GM12878 (cell line): ENCODE data around the gene ZNF496. TPM values are rescaled to one million over a fixed set of nuclear protein-coding genes. Genes with fewer than 3 reads are reported as not detected.

Source experiments
- ATAC-seq: fragments of 200-7000 bp; cut with Tn5 transposase; 3 replicates; pipeline ENCODE4 v1.9.1; 2020; ENCODE audit warnings: mild to moderate bottlenecking, moderate library complexity
- BruUV-seq: library from RNA; stranded (reverse); fragments of 400-500 nt; replicated peaks from 2 replicates; lab custom pipeline; 2021; lab: Mats Ljungman, UMichigan
- CTCF ChIA-PET: fragments of 300-600 bp; sonication (Branson Sonifier 250); formaldehyde crosslinking; extraction: SDS; loops from one replicate; lab custom pipeline; 2021; ENCODE audit warnings: inconsistent platforms; lab: Yijun Ruan, JAX
- POLR2A ChIA-PET: fragments of 350-600 bp; formaldehyde crosslinking; extraction: SDS; loops from one replicate; lab custom pipeline; 2021; ENCODE audit warnings: inconsistent platforms; lab: Charles Lee
- RAD21 ChIA-PET: fragments of 300-600 bp; sonication (Branson Sonifier 250); formaldehyde crosslinking; loops from one replicate; lab custom pipeline; 2023; ENCODE audit warnings: antibody characterized with exemption; ENCODE audit not compliant: unreplicated experiment; lab: Charles Lee
- SMC1A ChIA-PET: fragments of 300-600 bp; sonication (Branson Sonifier 250); formaldehyde crosslinking; loops from one replicate; lab custom pipeline; 2023; ENCODE audit not compliant: unreplicated experiment, uncharacterized antibody; lab: Charles Lee
- DNase-seq: peaks from one replicate; pipeline ENCODE4 v3.0.0-alpha.2; 2011; ENCODE audit warnings: low read depth, low spot score
- FAIRE-seq: peaks from 3 replicates; lab custom pipeline; 2011; peaks lifted over from hg19 to GRCh38; lab: Jason Lieb, UNC
- H2AFZ ChIP-seq: 2 replicates; pipeline ENCODE4 v1.6.0; 2011; ENCODE audit warnings: low read depth, low read length, control low read depth; ENCODE audit not compliant: control insufficient read depth
- H3K27ac ChIP-seq: 2 replicates; pipeline ENCODE4 v1.5.1; 2011; ENCODE audit warnings: control low read depth; ENCODE audit not compliant: control insufficient read depth, insufficient read depth
- H3K27me3 ChIP-seq, 2 experiments: replicated peaks in 1 of 2; 2 replicates each; pipeline versions ENCODE4 v1.6.0 to v1.6.1; 2011; ENCODE audit warnings: low read length in 1 of 2; ENCODE audit not compliant: control insufficient read depth in 2 of 2, insufficient read depth in 2 of 2
- H3K36me3 ChIP-seq, 2 experiments: 2 replicates each; pipeline ENCODE4 v1.5.1; 2011; ENCODE audit warnings: low read length in 1 of 2; ENCODE audit not compliant: control insufficient read depth in 2 of 2, insufficient read depth in 2 of 2
- H3K4me1 ChIP-seq: 2 replicates; pipeline ENCODE4 v1.6.1; 2011; ENCODE audit warnings: mild to moderate bottlenecking, low read length, moderate library complexity, mixed read lengths; ENCODE audit not compliant: control insufficient read depth, insufficient read depth
- H3K4me2 ChIP-seq: 2 replicates; pipeline ENCODE4 v1.6.0; 2011; ENCODE audit warnings: control low read depth; ENCODE audit not compliant: control insufficient read depth, insufficient read depth
- H3K4me3 ChIP-seq: fragments of 200-600 bp; sonication (generic); 2 replicates; pipeline ENCODE4 v1.5.1; 2016
- H3K79me2 ChIP-seq: 2 replicates; pipeline ENCODE4 v1.6.0; 2011; ENCODE audit warnings: low read length; ENCODE audit not compliant: control insufficient read depth, insufficient read depth
- H3K9ac ChIP-seq: 2 replicates; pipeline ENCODE4 v1.8.0; 2011; ENCODE audit warnings: low read length, control low read depth, mixed read lengths; ENCODE audit not compliant: control insufficient read depth, insufficient read depth
- H3K9me3 ChIP-seq: replicated peaks from 3 replicates; pipeline ENCODE4 v1.5.1; 2011; ENCODE audit warnings: mild to moderate bottlenecking, low read length; ENCODE audit not compliant: control insufficient read depth, insufficient read depth
- H4K20me1 ChIP-seq: 2 replicates; pipeline ENCODE4 v1.6.0; 2011; ENCODE audit not compliant: control insufficient read depth, insufficient read depth
- ATF7 ChIP-seq: fragments of 450-650 bp; IDR thresholded peaks from 2 replicates; pipeline ENCODE4 v1.6.1; 2016; ENCODE audit warnings: low read depth, mild to moderate bottlenecking
- DPF2 ChIP-seq: fragments of 450-650 bp; IDR thresholded peaks from 2 replicates; pipeline ENCODE4 v1.6.1; 2017; ENCODE audit warnings: mild to moderate bottlenecking
- EED ChIP-seq: sonication (generic); IDR thresholded peaks from 2 replicates; pipeline ENCODE4 v1.6.1; 2016; ENCODE audit warnings: antibody characterized with exemption, low read depth
- ZNF592 ChIP-seq: fragments of 450-650 bp; IDR thresholded peaks from 2 replicates; pipeline ENCODE4 v1.6.1; 2017; ENCODE audit warnings: mild to moderate bottlenecking, moderate library complexity
- ZNF687 ChIP-seq: fragments of 450-650 bp; IDR thresholded peaks from 2 replicates; pipeline ENCODE4 v1.6.1; 2017; ENCODE audit warnings: mild to moderate bottlenecking, moderate library complexity
- WGBS: methylation state at CpG from one replicate; pipeline ENCODE4 v1.1.6; 2016; ENCODE audit warnings: low lambda C conversion rate; ENCODE audit not compliant: insufficient replicate concordance, insufficient coverage; ENCODE audit errors: missing lambda C conversion rate; 5-methylcytosine and 5-hydroxymethylcytosine counted together
- in situ Hi-C: fragments of 300-500 bp; cut with MboI; formaldehyde crosslinking; loops from 9 replicates; pipeline ENCODE4 v1.14.3; 2018; ENCODE audit warnings: mixed read lengths
- intact Hi-C: fragments of 100-400 bp; cut with micrococcal nuclease; formaldehyde crosslinking; loops from one replicate; pipeline ENCODE4 v1.14.2; 2022; ENCODE audit not compliant: unreplicated experiment
- polyA plus RNA-seq, 11 experiments: library from polyadenylated mRNA; depleted of rRNA in 4 of 11; unstranded in 6 of 11; stranded (reverse) in 5 of 11; fragments of >200 nt; fragmentation: Nextera tagmentation in 4 of 11; fragmentation: Illumina TruSeq in 1 of 11; extraction: Ambion mirVana in 4 of 11; extraction: Trizol in 1 of 11; gene quantifications; 1 replicate in 1 of 11; 2 replicates in 10 of 11; pipeline versions ENCODE4 v1.2.1 to v1.2.3, GENCODE V29; 2011 to 2016; ENCODE audit warnings: inconsistent platforms in 2 of 11, missing spikeins in 2 of 11, low read depth in 1 of 11
- total RNA-seq, 4 experiments: library from RNA; depleted of rRNA in 3 of 4; stranded (reverse); fragments of >200 nt in 3 of 4; fragmentation: Illumina TruSeq in 1 of 4; extraction: Trizol in 1 of 4; gene quantifications; 2 replicates each; pipeline versions ENCODE4 v1.2.1 to v1.2.3, GENCODE V29; 2013 to 2021

ZNF496 gene
- total and polyA plus RNA-seq, 10 of the 15 experiments (the other 5 are each of a cell fraction or from before 2014, with no cell fraction given), result 1.6 to 26.4 (median 12.5) TPM

- no peak for ATAC-seq
- no TSS peak for BruUV-seq
- no peak for DNase-seq
- no peaks in the 10 kb centered on the region for H4K20me1 ChIP-seq
- H3K9me3 ChIP-seq, result peaks cover 6% of the 10 kb centered on the region; the same call in 2 of the 3 replicates
- FAIRE-seq, result no peak
- ChIA-PET RAD21 (interaction anchor here (1.2 to 1.6 kb wide), 4 partner anchors 10 to 35 kb away, joined by 3 to 4 read pairs (median 3); no protein-coding TSS in a partner anchor), POLR2A (interaction anchor here (0.7 to 1.4 kb wide), 6 partner anchors 11 to 205 kb away, joined by 3 read pairs; no protein-coding TSS in a partner anchor), SMC1A (interaction anchor here (1.3 to 3.1 kb wide), 5 partner anchors 10 to 118 kb away, joined by 3 to 13 read pairs (median 4); no protein-coding TSS in a partner anchor), CTCF (interaction anchor here (1.0 to 2.3 kb wide), 3 partner anchors 21 to 120 kb away, joined by 3 to 9 read pairs (median 4); no protein-coding TSS in a partner anchor)
- intact Hi-C loops (no loop called here), in situ Hi-C loops (loop anchor here (25.0 kb wide), 1 partner anchor 1069 kb away; the partner anchor contains the start of gene OR2T2)
- WGBS, result 49% methylated on average over 7 of the region's 7 CpGs
- H3K9ac ChIP-seq, result no peak overlapping the region
- H3K4me3 ChIP-seq, result no peak overlapping the region
- H3K4me1 ChIP-seq, result no peaks in the 10 kb centered on the region
- no peaks in the 10 kb centered on the region for H3K79me2 ChIP-seq
- no peaks in the 10 kb centered on the region for H3K27me3 ChIP-seq
- no peak overlapping the region for H3K4me2 ChIP-seq
- no peak overlapping the region for H3K27ac ChIP-seq
- no peaks in the 10 kb centered on the region for H3K36me3 ChIP-seq
- H2AFZ ChIP-seq, result no peak overlapping the region
- TF ChIP-seq EED, result no peak
- TF ChIP-seq ATF7, result peak; percentile 12; the same call in 1 of the 2 replicates
Measured at GRCh38 chr1:247368490-247369145, 37.0 kb upstream of the ZNF496 start.

- ChIA-PET RAD21 (interaction anchor here (1.2 to 1.6 kb wide), 3 partner anchors 9 to 35 kb away, joined by 3 to 4 read pairs (median 3); no protein-coding TSS in a partner anchor), POLR2A (interaction anchor here (0.7 to 1.4 kb wide), 4 partner anchors 10 to 204 kb away, joined by 3 read pairs; no protein-coding TSS in a partner anchor), CTCF (interaction anchor here (1.4 kb wide), 1 partner anchor 22 kb away, joined by 4 read pairs; no protein-coding TSS in a partner anchor), SMC1A (interaction anchor here (1.4 to 3.1 kb wide), 4 partner anchors 9 to 119 kb away, joined by 3 to 13 read pairs (median 4); no protein-coding TSS in a partner anchor)
- Histone ChIP-seq H3K27me3 (no peaks in the 10 kb centered on the region), H3K9me3 (peaks cover 6% of the 10 kb centered on the region; the same call in 2 of the 3 replicates), H3K36me3 (no peaks in the 10 kb centered on the region), H4K20me1 (no peaks in the 10 kb centered on the region), H3K4me1 (no peaks in the 10 kb centered on the region), H3K27ac (no peak overlapping the region), H3K9ac (no peak overlapping the region), H3K4me3 (no peak overlapping the region), H3K79me2 (no peaks in the 10 kb centered on the region), H3K4me2 (no peak overlapping the region), H2AFZ (no peak overlapping the region)
- intact Hi-C loops, result no loop called here
- FAIRE-seq (no peak), DNase-seq (no peak), ATAC-seq (peak; percentile 80)
- in situ Hi-C loops, result loop anchor here (25.0 kb wide), 1 partner anchor 1069 kb away; the partner anchor contains the start of gene OR2T2
- no TSS peak for BruUV-seq
- 1% methylated on average over 6 of the region's 6 CpGs for WGBS
- TF ChIP-seq ZNF592 (peak; percentile 99), ZNF687 (peak; percentile 100), DPF2 (peak; percentile 35; the same call in 1 of the 2 replicates)
Measured at GRCh38 chr1:247367786-247368422, 36.2 kb upstream of the ZNF496 start.
